GM19397 (cell line): Measurements from ENCODE around the gene RHOT2.
A peak's percentile ranks its signal among the peaks of the same experiment; 100 is the strongest.

ENCODE experiments used
- ATAC-seq: cut with Tn5 transposase; IDR thresholded peaks from one replicate; pipeline ENCODE4 v1.9.1; 2021; ENCODE audit warnings: mild to moderate bottlenecking, moderate library complexity; ENCODE audit not compliant: unreplicated experiment

The RHOT2 gene

DNA sequence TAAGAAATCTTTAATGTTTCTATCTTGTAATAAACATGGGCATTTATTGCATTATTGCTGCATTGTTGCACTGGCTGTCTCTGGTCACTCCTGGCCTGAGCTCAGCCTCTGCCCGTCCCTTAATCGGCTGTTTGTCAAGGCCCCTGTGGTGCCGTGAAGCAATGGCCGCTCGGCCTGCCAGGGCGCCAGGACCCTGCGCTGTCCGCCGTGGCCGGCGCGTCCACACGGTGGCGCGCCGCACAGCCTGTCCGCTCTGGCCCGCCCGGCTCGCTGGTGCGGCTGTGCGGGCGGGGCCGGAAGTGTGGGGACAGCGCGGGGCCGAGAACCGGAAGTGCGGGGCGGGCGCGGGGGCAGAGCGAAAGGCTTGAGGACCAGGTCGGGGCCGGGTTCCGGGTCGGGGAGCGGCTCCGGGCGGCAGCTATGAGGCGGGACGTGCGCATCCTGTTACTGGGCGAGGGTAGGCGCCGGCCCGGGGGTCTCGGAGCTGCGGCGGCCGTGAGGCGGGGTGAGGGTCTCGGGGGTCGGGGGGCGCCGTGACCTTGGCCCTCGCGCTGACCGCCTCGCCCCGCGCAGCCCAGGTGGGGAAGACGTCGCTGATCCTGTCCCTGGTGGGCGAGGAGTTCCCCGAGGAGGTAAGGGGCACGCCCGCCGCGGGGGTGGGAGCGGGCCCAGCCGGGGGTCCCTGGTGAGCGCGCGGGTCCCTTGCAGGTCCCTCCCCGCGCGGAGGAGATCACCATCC lies at the start of gene RHOT2:
TSS of gene RHOT2 (plus strand) at position 353 of the 739 bp plus-strand sequence. CDS start at position 421, 68 bp downstream.
- peak; percentile 75 for ATAC-seq

DNA sequence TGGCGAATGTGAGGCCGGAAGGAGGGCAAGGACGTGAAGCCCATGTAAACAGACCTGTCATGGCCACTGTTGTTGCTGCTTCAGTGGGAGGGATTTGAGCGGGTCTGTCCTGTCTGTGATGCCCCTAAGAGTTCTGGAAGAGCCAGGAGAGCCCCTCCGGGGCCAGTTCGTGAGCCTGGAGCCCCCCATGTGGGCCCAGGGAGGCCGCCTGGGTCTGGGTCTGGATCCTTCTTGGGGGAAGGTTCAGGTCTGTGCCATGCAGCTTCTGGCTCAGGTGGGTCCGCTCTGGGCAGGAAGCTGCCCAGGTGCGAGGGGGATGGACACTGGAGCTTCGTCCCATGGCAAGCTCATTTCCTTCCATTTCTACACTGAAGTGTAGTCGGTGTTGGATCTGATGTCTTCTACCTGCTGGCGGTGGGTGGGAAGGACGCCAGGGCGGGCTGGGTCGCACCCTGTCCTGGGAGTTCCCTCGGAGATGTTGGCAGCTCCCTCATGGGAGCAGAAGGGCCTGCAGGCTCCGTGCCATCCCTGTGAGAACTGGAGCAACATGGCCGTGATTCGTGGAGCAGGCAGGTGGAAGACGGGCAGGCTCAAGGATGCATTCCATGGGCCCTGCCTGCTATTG lies 48.3 kb upstream of the RHOT2 start:
- ATAC-seq = no peak

DNA sequence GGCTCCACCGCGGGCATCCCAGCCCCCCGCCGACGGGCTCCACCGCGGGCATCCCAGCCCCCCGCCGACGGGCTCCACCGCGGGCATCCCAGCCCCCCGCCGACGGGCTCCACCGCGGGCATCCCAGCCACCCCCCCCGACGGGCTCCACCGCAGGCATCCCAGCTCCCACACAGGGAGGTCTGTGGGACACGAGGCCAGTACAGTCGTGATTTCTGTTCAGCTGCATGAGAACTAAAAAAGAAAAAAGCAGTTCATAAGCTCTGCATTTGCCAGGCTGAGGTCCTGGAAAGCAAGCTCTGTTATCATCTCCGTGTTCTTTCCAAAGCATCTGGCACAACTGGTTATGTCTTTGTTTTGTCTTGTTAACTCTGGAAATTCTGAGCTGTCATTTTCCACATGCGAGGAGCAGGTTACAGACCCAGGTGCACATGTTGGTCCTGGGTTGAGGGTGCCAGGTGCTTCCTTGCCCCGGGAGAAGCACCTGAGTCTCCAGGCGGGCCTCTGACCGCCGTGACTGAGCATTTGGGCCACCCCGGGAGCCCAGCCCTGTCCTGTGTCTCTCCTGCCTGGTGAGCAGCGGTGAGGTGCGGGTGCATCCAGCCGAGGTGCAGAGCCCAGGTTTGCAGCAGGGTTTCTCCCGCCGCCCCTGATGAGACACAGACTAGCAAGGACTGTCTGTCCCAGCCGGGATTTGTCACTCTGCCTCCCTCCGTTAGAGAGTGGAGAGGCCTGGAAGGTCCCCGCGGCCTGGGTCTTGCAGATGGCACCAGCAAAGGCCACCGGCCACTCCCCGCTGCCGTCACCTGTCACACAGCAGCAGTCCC lies 47.0 kb upstream of the RHOT2 start:
- ATAC-seq = no peak

DNA sequence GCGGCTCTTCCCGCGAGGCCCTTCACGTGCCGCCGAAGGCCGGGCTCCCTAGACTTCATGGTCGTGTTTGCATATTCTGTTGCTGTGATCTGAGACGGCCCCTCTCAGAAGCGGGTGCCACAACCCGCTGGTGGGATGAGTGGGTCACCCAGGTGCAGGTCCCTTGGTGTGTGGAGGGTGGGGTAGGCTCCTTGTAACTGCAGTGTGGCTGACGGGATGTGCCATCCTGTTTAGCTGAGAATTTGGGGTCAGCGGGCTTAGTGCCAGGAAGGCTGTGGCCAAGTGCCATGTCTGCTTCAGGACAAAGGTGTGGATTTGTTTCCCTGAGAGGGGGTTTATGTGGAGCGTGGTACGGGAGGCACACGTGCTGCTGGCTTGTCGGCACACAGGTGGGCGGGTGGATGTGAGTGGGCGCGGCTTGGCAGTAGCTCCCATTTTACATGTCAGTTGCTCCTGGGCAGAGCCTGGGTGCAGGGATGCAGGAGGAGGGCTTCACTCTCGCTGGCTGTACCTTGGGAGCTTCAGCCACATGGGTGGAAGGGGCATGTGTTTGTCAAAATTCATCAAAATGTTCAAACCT lies 46.3 kb upstream of the RHOT2 start:
- ATAC-seq = no peak

DNA sequence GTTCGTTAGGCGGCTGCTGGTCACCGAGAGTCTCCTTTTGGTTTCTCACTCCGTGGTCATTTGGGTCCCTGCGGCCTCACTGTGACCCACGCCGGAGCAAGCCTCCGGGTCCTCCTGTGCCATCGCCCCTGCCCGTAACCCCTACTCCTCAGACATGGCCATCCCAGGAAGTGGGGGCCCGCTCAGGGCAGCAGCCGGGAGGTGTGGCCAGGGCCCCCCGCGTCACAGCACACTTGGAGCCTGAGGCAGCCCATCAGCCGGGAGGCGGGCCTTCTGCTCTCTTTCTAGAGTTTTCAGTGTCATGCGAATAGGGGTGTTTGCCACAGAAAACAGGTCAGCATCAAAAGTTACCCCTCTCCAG lies 45.0 kb upstream of the RHOT2 start:
- ATAC-seq = no peak

DNA sequence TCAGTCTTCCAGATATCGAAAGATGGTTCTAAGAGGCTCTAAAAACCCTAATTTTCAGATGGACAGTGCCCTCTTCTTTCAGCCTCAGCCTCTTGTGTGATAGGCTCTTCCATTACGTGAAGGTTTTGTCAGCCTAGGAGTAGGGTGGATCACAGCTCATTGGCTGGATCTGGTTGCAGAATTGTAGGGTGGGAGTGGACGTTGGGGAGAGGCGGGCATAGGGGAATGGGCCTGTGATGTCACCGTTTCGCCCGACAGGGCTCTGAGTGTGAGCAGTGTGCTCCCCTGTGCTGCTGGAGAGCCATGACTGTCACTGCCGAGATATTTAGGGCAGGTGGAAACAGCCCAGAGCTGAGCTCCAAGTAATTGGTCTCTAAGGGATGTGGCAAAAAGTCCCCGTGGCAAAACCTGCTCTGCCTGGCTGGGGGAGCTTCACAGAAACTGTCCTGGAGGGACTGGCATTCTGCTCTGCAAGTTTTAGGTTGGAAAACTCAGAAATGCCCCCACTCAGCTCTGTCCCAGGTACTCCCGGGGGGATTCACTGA lies 43.3 kb upstream of the RHOT2 start:
- no peak for ATAC-seq

DNA sequence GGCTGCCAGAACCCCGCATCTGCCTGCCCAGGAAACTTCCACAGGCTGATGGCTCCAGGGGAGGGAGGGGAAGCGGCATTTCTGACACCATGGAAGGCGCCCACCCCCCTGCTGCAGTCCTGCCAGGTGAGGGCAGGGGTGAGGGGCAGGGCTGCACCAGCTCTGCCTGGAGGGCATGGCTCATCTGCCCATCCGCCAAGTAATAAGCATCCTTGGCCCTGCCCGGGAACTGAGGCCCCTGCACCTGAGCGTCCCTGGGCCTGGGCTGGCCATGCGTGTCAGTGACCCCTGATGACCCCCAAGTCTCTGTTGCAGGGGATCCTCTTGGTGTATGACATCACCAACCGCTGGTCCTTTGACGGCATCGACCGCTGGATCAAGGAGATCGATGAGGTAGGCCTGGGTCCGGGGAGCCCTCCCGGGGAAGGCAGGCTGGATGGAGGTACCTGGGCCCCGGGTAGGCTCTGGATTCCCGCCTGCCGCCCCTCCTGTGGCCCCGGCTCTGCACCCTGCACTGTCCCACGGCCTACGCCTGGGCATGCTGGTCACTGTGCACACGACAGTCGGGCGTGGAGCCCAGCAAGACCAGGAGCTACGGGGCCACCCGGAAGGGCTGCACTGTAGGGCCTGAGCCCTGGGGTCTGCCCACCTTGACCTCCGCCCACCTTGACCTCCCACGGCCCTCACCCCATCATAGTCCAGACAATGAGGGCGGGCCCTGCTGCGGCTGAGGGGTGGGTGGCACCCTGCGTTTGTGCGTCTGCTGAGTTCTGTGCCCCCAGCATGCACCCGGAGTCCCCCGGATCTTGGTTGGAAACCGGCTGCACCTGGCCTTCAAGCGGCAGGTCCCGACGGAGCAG lies 42.6 kb upstream of the RHOT2 start:
- no peak for ATAC-seq

DNA sequence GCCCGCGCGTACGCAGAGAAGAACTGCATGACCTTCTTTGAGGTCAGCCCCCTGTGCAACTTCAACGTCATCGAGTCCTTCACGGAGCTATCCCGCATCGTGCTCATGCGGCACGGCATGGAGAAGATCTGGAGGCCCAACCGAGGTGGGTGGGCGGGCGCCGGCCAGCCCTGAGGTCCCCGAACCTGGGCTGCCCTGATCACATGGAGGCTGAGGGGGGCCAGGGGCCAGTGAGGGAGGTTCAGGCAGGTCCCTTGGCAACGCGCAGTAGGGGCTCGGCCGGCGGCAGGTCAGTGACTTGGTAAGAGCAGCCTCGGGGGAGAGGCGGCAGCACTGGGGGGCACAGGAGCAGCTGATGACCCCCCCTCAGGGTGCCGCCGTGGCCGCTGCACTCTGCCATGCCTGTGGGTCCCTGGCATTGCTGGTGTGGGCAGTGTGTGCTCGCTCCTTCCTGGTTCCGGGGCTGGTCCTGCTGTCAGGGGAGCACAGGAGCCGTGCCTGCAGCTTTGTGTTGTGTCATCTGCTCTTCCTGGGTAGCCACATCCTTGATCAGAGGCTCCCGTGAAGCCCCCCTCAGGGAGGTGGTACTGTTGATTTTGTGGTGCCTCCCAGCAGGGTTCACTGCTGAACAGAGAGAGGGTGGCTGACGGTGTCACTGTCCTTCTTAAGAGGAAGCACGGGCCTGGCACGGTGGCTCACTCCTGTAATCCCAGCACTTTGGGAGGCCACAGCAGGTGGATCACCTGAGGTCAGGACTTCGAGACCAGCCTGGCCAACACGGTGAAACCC lies 41.8 kb upstream of the RHOT2 start:
- no peak for ATAC-seq

DNA sequence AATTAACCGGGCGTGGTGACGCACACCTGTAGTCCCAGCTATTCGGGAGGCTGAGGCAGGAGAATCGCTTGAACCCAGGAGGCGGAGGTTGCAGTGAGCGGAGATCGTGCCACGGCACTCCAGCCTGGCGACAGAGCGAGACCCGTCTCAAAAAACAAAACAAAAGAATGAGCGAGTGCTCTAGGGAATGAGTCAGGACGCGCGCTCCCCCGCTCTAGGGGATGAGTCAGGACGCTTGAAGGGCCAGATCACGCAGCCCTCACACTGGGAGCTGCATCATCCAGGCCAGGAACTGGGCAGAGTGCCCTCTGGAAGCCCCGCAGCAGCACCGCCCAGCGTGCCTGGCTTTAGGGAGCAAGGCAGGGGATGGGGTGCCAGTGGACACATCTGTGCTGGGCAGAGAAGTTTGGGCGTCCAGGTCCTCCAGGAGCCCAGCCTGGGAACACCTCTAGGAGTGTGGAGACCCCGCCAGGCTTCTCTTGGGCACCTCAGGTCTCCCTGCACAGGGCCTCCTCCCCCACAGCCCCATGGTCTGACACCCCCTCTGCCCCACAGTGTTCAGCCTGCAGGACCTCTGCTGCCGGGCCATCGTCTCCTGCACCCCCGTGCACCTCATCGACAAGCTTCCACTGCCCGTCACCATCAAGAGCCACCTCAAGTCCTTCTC lies 41.0 kb upstream of the RHOT2 start:
- ATAC-seq = no peak

DNA sequence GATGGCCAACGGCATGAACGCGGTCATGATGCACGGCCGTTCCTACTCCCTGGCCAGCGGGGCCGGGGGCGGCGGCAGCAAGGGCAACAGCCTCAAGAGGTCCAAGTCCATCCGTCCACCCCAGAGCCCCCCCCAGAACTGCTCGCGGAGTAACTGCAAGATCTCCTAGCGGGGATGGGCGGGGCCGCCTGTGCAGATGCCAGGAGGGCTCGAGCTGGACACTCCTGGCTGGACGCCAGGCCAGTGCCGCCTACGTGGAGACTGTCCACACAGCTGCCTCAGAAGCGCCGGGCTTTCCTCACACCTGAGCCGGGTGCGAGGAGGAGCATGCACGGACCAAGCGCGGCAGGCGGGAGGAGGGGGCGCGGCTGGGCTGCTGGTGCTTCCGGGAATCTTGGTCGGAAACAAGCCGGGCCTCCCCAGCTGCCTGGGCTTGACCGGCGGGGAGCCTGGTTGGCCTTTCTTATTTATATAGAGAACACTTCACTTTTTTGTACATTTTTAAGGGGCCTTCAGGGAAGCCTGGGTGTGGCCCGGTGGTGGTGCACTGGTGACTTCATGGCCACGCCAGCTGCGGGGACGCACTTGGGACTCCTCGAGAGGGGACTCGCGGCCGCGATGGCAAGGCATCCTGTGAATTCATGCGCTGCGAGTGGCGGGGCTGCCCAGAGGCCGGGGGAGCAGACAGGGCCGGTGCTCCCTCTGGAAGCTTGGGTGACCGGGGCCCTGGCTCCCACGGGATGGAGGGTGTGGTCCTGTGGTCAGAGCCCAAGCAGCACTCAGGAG lies 40.3 kb upstream of the RHOT2 start:
- no peak for ATAC-seq

DNA sequence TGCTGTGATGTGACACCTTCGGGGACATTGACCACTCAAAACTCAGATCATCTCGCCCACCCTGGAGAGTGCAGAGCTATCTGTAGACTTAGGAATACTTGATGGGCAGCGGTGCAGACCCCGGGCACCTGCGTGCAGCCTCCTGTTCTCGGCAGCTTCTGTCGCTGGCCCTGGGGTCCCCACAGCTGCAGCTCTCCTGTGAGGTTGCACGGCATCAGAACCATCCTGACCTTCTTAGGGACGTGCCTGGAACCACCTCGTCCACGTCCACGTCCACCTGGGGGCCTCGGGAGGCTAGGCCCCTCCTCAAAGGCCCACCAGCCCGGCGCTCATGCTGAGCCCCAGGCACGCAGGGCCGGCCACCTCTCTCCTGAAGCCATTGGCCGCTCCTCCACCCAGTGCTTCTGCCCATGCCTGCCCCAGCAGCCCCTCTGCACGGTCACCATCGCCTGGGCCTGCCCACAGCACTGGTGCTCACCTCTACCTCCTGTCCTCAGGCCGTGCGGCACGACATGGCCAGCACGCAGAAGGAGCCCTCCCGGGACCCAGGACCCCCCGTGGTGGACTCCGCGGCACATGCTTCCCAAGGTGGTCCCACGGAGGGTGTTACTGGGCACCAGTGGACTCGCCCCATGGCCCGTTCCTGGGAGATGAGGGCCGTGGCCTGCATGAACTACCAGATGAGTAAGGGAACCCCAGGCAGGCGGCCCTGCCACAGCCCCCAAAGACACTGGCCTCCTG lies 39.4 kb upstream of the RHOT2 start:
- no peak for ATAC-seq

DNA sequence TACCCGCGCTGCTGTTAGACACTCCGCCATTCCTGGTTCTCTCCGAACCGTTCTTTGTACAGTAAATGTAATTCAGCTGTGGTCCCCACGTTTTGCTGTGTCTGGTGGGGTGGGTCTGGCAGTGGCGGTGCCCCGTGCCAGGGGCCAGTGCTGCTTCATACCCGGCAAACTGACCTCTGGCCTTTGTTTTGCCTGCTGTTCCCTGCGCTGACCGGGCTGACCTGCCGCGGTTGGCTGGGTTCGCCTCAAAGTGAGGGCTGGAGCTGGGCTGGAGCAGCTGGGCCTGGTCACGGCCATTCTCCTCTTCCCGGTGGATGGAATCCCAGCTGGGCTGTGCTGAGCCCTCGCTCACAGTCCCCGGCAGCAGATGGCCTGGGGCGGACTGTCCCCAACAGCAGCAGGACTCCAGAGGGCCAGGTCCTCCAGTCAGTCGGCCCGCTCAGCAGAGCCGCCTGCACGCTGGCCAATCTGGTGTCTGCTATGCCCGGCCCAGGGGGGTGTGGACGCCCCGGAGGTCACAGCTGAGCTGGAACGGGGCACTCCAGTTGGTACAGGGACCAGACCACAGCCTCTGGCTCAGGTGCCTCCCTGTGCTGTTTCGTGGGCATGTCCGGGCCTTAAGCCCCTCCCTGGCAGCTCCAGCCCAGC lies 38.6 kb upstream of the RHOT2 start:
- no peak for ATAC-seq

DNA sequence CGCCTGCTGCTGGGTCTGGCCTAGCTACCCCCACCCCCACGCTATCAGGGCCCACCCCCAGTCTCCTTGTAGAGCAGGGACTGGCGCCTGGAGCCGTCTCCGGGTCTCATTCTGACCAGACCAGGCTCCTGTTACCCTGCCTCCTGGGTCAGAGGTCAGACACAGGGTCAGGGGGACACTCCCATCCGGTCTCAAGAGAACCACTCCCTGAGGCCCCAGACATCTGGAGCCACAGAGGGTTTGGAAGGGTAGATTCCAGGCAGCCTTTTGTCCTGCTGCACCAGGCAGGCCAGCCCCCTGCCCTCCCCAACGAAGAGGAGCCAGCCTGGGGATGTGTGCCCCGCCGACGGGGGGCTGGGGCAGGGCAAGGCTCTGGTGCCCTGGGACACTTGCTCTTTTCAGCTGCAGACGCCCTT lies 38.1 kb upstream of the RHOT2 start:
- ATAC-seq = no peak

DNA sequence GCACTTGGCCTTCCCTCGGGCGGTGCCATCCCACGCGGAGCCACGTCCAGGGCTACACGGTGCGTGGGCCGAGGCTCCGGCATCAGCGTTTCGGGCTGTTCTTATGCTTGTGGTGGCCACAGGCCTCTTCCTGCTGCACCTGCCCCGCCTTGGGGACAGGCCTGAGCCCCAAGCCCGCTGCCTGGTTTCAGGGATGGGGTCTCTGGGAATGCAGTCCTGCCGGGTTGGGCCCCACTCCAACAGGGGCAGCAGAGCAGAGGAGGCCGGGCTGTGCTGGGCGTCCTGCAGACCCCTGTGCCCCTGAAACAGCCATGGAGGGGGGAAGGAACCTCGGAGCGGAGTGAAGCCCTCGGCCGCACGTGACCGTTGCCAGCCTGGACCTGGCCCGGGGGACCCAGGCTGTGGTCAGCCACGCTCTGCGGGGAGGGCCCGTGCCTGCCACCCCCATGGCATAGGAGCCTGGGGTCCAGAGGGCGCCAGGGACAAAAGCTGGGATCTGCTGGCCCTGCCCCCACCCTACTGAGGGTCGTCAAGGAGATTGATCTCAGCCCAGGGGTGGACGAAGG lies 37.6 kb upstream of the RHOT2 start:
- no peak for ATAC-seq

DNA sequence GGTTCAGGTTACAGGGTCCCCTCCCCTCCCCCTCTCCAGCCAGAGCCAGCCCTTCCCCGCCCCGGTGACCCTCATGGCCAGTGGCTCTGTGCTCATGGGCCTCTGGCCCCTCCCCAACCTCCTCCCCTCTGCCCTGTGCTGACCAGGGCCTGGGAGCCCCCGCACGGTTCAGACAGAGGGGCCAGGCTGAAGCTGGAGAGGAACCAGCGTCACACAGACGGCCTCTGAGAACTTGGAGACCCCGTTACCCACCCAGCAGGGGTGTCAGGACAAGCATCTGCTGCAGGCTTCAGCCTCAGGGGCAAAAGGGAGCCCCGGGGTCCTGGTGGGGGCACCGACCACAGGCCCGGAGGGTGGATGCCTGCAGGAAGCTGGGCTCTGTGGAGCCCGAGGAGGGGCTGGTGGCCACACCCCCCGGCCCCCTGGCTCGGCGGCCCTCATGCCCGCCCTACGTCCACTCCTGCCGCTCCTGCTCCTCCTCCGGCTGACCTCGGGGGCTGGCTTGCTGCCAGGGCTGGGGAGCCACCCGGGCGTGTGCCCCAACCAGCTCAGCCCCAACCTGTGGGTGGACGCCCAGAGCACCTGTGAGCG lies 37.0 kb upstream of the RHOT2 start, which contains the start of gene WFIKKN1:
TSS of gene WFIKKN1 (plus strand) at position 171 of the 591 bp plus-strand sequence. CDS start at position 440, 269 bp downstream.
- no peak for ATAC-seq

DNA sequence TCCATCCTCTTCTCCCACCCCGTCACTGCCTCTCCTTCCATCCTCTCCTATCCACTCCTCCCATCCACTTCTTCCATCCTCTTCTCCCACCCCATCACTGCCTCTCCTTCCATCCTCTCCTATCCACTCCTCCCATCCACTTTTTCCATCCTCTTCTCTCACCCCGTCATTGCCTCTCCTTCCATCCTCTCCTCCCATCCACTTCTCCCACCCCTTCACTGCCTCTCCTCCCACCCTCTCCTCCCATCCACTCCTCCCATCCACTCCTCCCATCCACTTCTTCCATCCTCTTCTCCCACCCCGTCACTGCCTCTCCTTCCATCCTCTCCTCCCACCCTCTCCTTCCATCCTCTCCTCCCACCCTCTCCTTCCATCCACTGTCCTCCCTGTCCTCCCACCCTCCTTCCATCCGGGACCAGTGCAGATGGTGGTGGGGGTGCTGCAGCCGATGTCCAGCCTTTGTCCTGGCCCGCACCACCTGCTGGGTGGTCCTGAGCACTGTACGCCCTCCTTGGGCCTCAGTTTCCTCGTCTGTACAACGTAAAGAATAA lies 36.0 kb upstream of the RHOT2 start:
- ATAC-seq = no peak
